ENCODE results near the gene TTC39B. TPM values are rescaled to one million over a fixed set of nuclear protein-coding genes. Genes with fewer than 3 reads are reported as not detected.

The TTC39B gene
- total RNA-seq, 6 donors from 2014 or later: 16.7 to 35.7 (median 29.9) TPM

DNA sequence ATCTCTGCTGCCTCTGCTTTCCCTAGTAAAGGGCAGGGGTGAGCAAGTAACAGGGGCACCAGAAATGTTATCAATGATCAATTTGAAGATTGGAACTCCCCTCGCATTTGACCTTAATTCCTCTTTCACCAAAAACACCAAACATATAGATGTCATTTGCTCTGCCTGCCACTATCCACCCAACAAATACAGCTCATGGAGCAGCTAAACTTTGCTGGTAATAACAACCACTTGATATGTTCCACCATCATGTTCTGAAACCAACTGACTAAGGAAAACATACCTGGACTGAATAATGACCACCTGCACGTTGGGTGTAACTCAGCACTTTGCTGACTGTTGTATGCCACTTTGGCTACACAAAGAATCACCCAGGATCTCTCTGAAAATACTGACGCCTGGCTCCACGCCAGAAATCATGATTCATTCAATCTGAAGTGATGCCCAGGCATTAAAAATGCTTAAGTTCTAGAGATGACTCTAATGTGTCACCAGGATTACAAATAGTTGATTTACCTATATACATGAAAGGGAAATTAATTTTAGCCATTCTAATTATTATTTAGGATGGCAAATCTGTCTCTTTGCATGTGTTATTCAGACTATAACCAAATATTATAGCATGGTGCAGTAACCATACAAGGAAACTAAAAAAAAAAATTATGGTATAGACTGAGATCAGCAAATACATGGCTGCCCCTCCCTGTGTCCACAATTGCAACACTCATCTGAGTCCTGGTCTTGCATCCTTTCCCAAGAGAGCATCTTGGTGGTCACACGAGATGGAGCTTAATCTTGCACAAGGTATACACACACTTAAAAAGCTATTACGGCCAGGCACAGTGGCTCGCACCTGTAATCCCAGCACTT is 43.1 kb upstream of the TTC39B start:
- 77 to 81% methylated on average over 7 of the region's 7 CpGs for WGBS, 2 donors
- Histone ChIP-seq H3K27me3 (no peaks in the 10 kb centered on the region), H3K9me3 (no peaks in the 10 kb centered on the region)

DNA sequence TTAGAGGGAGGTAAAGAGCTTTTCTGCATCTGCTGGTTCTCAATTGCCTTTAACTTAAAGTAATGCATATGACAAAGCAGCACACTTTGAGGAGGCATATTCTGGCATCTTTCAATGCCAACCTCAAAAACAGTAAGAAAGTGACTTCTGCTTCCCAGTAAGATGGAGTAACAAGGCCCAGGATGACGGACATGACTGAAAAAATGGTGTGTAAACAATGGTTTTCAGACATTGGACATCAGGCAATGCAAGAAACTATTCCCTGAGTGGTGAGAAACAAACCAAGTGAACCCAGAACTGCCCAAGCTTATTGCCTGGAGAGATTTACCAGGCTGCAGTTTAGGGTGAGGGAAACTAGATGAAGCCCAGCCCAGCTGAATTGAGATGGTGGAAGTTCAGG is 39.8 kb upstream of the TTC39B start:
- DNase-seq (no peak), ATAC-seq (ENCODE audit: low FRiP score in 2 of 2) (no peak)
- WGBS, 2 donors: 50 to 56% methylated on average over 1 of the region's 1 CpG
- H3K9me3 ChIP-seq: no peaks in the 10 kb centered on the region
- TF ChIP-seq, protein P1, sequence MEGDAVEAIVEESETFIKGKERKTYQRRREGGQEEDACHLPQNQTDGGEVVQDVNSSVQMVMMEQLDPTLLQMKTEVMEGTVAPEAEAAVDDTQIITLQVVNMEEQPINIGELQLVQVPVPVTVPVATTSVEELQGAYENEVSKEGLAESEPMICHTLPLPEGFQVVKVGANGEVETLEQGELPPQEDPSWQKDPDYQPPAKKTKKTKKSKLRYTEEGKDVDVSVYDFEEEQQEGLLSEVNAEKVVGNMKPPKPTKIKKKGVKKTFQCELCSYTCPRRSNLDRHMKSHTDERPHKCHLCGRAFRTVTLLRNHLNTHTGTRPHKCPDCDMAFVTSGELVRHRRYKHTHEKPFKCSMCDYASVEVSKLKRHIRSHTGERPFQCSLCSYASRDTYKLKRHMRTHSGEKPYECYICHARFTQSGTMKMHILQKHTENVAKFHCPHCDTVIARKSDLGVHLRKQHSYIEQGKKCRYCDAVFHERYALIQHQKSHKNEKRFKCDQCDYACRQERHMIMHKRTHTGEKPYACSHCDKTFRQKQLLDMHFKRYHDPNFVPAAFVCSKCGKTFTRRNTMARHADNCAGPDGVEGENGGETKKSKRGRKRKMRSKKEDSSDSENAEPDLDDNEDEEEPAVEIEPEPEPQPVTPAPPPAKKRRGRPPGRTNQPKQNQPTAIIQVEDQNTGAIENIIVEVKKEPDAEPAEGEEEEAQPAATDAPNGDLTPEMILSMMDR (IDR thresholded peaks at IDR 0.05): no peak
- TF ChIP-seq POLR2AphosphoS5 (IDR thresholded peaks at IDR 0.05): no peak
- TF ChIP-seq EP300 (IDR thresholded peaks at IDR 0.05): no peak
- TF ChIP-seq POLR2A (IDR thresholded peaks at IDR 0.05): no peak
- H3K4me3 ChIP-seq: no peak overlapping the region
- no peaks in the 10 kb centered on the region for H3K4me1 ChIP-seq
- no peaks in the 10 kb centered on the region for H3K27me3 ChIP-seq
- no peaks in the 10 kb centered on the region for H3K36me3 ChIP-seq
- no peak overlapping the region for H3K27ac ChIP-seq

More for the DNA sequence above, 43.1 kb upstream of the TTC39B start:
- DNase-seq (no peak), ATAC-seq (ENCODE audit: low FRiP score in 2 of 2) (no peak)
- Histone ChIP-seq H3K4me1 (no peaks in the 10 kb centered on the region), H3K4me3 (no peak overlapping the region), H3K36me3 (no peaks in the 10 kb centered on the region), H3K27ac (no peak overlapping the region)
- TF ChIP-seq, protein P1 (IDR thresholded peaks at IDR 0.05): no peak
- TF ChIP-seq EP300 (IDR thresholded peaks at IDR 0.05) (no peak), POLR2AphosphoS5 (IDR thresholded peaks at IDR 0.05) (no peak), POLR2A (IDR thresholded peaks at IDR 0.05) (no peak)

DNA sequence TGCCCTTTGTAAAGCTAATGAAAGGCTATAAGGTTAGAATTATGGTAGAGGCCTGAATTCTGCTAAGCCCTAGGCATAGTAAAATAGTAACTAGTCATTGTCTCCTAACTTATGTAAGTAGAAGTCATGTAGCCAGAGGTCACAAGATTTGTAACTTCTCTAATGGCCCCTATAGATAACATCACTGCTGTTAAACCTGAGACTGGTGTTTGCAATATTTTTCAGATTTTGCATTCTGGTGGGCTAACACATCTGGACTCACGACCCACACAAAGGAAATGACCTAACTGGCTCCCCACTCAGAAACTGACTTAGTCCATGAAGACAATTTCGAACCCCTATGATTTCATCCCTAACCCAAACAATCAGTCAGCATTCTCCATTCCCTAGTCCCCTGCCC is 37.2 kb upstream of the TTC39B start:
- Histone ChIP-seq H3K4me1 (no peaks in the 10 kb centered on the region), H3K36me3 (no peaks in the 10 kb centered on the region), H3K9me3 (no peaks in the 10 kb centered on the region), H3K4me3 (no peak overlapping the region), H3K27me3 (no peaks in the 10 kb centered on the region), H3K27ac (no peak overlapping the region)
- WGBS, 2 donors: 78 to 89% methylated on average over 2 of the region's 2 CpGs
- ATAC-seq (ENCODE audit: low FRiP score in 2 of 2) (no peak), DNase-seq (no peak)
- TF ChIP-seq POLR2AphosphoS5 (IDR thresholded peaks at IDR 0.05): no peak
- TF ChIP-seq EP300 (IDR thresholded peaks at IDR 0.05): no peak
- TF ChIP-seq, protein P1 (IDR thresholded peaks at IDR 0.05): no peak
- TF ChIP-seq POLR2A (IDR thresholded peaks at IDR 0.05): no peak

DNA sequence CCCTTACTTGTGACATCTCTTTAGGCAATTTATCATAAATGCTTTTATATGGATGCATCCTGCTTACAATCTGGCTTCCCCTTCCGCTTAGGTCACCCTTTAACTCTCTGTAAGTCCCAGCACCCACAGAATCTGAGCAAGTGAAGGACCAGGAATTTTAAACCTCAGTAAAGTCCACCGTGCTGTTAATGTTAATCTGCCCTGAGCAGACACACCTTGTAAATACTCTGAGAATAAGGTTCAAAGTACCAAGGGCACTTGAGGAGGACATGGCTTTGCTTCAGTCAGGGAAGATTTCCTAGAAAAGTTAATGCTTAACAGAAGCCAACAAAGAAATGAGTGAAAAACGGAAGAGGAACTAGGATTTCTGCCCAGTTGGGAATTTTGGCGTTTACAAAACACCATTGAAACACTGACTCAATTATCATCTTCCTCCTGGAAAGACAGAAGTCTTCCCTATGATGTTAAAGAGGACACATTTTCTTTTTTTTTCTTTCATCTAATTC is 26.4 kb upstream of the TTC39B start:
- ATAC-seq (ENCODE audit: low FRiP score in 2 of 2) (no peak), DNase-seq (no peak)
- Histone ChIP-seq H3K36me3 (no peaks in the 10 kb centered on the region), H3K27me3 (no peaks in the 10 kb centered on the region), H3K4me1 (peaks cover 0 to 9% (median 5%) of the 10 kb centered on the region in 4 donors), H3K4me3 (no peak overlapping the region), H3K9me3 (no peaks in the 10 kb centered on the region), H3K27ac (no peak overlapping the region)
- 19 to 34% methylated on average over 4 of the region's 4 CpGs for WGBS, 2 donors
- TF ChIP-seq POLR2A (IDR thresholded peaks at IDR 0.05) (no peak), POLR2AphosphoS5 (IDR thresholded peaks at IDR 0.05) (no peak), EP300 (IDR thresholded peaks at IDR 0.05) (no peak)
- TF ChIP-seq, protein P1 (IDR thresholded peaks at IDR 0.05): no peak
